ENCODE results near the gene FXYD3.
A peak's percentile ranks its signal among the peaks of the same experiment; 100 is the strongest.
"Not testable (repeated sequence)": the region's sequence is repeated elsewhere in the genome, so short reads cannot be mapped to it uniquely, and the experiment has no call there.

FXYD3 gene

DNA sequence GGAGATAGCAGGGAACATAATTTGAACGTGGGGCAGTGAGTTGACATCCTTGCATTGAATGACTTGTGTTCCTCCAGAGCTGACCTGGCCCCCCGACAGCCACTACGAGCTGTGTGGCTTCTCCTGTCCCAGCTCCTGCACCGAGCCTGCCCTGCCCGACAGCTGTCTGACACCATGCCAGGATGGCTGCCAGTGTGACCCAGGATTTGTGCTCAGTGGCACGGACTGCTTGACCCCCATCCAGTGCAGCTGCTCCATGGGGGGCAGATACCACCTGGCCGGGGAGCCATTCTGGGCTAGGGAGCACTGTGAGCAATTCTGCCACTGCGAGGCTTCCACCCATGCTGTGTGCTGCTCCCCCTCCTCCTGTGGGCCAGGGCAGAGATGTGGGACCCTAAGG, 29.2 kb upstream of the FXYD3 start:
- no peak for DNase-seq (ENCODE audit: low spot score)

DNA sequence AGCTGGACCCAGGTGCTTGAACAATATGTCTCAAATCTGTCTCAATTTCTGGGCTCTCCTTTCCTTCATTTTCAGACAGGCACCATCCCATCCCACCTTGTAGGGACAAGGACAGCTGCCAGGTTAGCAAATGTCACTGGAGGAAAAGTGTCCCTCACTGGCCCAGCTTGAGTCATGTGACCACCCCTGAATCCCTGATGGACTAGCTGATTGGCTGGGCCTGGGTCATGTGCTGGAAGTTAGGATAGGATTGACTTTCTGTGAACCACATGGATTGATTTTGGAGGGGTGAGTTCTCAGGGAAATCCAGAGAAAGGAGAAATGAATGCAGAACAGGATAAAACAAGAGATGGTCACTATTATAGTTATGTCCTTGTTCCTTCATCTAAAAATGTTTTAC, 28.2 kb upstream of the FXYD3 start:
- no peak for DNase-seq (ENCODE audit: low spot score)

DNA sequence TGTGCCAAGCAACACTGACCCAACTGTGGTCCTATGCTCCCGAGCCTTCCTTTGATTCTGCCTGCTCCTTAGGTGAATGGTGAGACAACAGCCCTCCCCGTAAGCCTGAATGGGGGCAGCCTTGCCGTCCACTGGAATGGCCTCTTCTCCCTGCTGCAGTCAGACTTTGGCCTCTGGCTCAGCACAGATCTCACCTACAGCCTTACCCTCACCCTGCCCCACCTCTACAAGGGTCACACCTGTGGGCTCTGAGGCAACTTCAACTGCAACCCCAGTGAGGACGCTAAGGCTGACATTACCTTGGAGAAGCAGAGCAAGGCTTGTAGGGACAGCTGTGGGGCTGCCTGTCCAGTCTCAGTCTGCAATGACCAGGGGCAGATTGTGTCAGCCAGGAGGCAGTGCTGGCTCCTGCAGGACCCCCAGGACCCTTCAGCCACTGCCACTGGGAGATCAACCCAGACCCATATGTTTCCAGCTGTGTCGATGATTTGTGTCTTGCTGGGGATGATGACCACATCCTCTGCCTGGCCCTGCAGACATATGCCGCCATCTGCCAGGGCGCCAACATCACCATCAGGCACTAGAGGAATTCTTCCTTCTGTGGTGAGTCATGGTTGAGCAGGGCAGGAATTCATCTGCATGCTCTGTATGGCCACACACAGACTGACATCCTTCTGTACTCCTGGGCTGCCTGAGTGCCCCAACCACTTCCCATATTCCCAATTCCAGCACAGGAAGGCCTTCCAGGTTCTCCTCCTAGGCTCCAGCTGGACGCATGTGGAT, 27.3 kb upstream of the FXYD3 start:
- DNase-seq (ENCODE audit: low spot score): no peak

- no peak for DNase-seq (ENCODE audit: low spot score)
These were observed 26.1 kb upstream of the FXYD3 start for GRCh38 chr19:35089554-35089953.

GRCh38 chr19:35090160-35090505, 25.5 kb upstream of the FXYD3 start:
- no peak for DNase-seq (ENCODE audit: low spot score)

GRCh38 chr19:35090506-35091214, 25.0 kb upstream of the FXYD3 start:
- peak; percentile 66 for DNase-seq (ENCODE audit: low spot score)

- no peak for DNase-seq (ENCODE audit: low spot score)
These were observed 22.2 kb upstream of the FXYD3 start for GRCh38 chr19:35093430-35093829.

DNA sequence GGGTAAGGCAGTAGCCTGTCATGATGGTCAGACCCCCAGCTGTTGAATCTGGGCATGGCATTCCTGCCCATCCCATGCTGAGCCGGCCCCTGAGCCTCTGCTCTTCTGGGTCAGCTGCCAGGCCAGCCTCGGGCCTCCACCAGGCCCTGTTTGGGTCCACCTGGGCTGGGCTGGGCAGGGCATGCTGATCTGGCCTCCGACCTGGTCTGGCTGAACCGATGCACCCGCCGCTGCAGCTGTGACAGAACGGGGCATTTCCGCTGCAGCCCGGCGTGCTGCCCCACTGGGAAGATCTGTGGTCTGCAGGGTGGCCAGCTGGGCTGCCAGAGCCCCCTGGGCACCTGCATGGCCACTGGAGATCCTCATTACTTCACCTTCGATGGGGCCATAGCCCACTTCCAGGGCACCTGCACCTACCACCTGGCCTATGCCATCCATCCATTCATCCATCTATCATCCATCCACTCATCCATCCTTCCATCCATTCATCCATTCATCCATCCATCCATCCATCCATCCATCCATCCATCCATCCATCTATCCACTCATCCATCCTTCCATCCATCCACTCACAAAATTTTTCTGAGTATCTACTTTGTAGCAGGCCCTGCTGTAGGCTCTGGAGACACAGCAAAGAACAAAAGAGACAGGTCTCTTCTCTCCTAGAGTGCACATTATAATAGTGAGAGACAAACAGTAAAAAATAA, 21.5 kb upstream of the FXYD3 start:
- no peak for DNase-seq (ENCODE audit: low spot score)

GRCh38 chr19:35094656-35095055, 21.0 kb upstream of the FXYD3 start:
- DNase-seq (ENCODE audit: low spot score): no peak

GRCh38 chr19:35095667-35096368, 19.8 kb upstream of the FXYD3 start:
- DNase-seq (ENCODE audit: low spot score): no peak

DNA sequence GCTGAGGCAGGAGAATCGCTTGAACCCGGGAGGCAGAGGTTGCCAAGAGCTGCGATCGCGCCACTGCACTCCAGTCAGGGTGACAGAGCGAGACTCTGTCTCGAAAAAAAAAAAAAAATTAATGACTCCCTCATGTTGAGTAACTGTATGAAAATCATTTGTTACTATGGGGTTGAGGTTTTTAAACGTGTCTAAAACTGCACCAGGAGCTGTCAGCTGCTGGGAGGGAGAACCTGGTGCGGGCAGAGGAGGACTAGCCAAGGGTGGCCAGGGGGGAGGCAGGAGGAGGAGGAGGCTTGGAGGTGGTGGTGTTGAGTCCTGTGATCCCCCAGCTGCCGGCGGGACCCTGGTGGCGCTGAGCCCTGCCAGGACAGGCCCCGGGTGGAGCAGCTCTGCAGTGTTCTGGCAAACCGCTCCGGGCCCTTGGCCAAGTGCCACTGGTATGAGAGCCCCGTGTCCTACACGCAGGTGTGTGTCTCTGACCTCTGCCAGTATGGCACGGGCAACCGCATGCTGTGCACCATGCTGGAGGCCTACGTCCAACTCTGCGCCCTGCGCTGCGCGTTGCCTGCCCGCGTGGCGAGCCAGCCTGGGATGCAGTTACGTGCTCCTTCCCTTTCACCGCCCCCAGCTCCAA, 17.1 kb upstream of the FXYD3 start:
- no peak for DNase-seq (ENCODE audit: low spot score)

- DNase-seq (ENCODE audit: low spot score): no peak
These were observed 16.3 kb upstream of the FXYD3 start for GRCh38 chr19:35099155-35099896.

DNA sequence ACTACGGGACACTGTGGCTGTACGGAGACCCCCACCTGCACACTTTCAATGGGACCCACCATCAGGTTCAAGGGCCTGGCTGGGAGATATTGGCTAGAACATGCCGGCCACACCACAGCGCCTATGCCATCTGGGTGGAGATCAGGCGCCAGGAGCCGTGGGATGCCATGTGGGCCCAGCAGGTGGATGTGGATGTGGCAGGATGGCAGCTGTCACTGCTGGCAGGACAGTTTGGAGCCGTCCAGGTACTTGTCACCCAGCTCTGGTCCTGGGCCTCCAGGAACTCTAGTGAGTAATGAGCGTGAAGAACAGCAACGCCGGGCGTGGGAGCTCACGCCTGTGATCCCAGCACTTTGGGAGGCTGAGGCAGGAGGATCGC, 15.7 kb upstream of the FXYD3 start:
- DNase-seq (ENCODE audit: low spot score): no peak

DNA sequence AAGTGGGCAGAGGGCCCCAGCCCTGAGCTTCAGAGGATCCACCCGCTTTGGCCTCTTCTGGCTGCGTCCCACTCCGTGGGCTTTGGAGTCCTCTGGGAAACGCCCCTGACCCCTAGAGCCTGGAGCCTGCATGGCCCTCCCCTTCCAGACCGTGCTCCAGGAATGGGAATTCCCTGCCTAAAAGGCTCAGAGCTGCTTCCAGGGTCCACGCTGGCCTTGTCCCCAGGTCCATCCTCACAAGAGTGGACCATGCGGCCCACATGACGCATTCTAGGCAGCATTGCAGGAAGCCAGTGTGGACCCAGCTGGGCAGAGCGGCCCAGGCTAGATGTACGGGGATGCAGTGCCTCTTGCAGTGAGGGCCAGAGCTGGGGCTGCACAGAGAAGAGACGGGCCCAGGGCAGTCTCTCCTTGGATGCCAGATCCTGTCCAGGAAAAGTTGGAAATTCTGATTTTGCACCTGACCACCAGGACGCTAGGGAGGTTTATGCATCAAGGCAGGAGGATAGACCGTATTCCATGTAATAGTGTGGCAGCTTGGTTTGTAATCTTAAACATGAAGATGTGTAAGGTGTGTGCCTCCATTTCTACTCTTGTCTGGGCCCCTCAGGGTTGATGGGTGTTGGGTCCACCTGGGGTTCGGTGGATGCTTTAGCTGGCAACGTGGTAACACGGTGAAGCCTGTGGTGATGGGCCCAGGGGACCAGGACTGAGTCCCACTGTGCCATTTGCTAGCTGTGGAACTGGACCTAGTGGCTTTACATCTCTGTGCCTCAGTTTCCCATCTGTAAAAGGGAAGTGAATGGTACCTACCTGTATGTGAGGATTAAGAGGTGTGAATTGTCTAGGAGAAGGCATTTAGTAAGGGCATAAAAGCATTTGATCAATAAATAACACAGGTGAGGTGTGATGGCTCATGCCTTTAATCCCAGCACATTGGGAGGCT, 14.8 kb upstream of the FXYD3 start:
- DNase-seq (ENCODE audit: low spot score): no peak

DNA sequence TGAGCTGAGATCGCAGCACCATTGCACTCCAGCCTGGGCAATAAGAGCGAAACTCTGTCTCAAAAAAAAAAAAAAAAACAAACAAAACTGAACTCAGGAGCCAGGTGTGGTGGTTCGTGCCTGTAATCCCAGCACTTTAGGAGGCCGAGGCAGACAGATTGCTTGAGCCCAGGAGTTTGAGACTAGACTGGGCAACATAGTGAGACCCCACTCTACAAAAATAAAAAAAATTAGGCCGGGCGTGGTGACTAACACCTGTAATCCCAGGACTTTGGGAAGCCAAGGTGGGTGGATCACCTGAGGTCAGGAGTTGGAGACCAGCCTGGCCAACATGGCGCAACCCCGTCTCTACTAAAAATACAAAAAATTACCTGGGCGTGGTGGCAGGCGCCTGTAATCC, 13.7 kb upstream of the FXYD3 start:
- DNase-seq (ENCODE audit: low spot score): not testable (repeated sequence)

- not testable (repeated sequence) for DNase-seq (ENCODE audit: low spot score)
These were observed 12.0 kb upstream of the FXYD3 start for GRCh38 chr19:35103614-35104013.

DNA sequence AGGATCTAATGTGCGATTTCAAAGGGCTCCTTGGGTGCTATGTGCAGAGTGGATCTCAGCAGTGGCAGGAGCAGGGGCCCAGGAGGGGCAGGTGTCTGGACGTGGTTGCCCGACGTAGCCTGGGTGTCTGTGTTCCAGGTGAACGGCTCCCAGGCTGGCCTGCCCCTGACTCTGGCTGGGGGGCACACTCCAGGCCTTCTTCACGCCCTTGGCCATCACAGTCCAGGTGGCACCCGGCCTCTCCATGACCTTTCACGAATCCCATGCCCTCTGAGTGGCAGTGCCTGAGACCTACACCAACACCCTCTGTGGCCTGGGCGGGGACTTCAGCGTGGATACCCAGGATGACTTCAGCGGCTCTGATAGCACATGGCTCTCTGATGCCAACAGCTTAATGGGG, 11.3 kb upstream of the FXYD3 start:
- DNase-seq (ENCODE audit: low spot score): no peak

DNA sequence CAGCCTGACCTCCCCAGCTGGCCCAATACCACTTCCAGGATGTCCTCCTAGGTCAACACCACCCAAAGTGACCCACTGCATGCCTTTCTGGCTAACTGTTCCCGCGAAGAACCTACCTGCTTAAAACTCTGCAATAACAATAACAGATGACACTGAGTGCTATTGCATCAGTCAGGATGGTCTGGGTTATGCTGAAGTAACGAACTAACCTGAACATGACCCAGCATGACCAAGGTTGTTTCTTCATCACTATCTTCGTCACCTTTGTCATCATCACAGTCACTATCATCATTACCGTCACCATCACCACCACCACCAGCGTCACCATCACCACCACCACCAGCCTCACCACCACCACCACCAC, 10.6 kb upstream of the FXYD3 start:
- DNase-seq (ENCODE audit: low spot score): no peak

- DNase-seq (ENCODE audit: low spot score): no peak
These were observed 10.0 kb upstream of the FXYD3 start for GRCh38 chr19:35105411-35106290.

GRCh38 chr19:35106291-35106583, 9.4 kb upstream of the FXYD3 start:
- no peak for DNase-seq (ENCODE audit: low spot score)
